Measurements from ENCODE around the gene AGMAT.

Gene AGMAT

GRCh38 chr1:15579683-15580047 lies 5.2 kb downstream of the AGMAT start:
- H3K27ac Mint-ChIP-seq: peak overlapping the region; percentile 61
- no peak overlapping the region for H3K4me3 Mint-ChIP-seq
- peaks cover 25% of the 10 kb centered on the region for H3K4me1 Mint-ChIP-seq
- DNase-seq: no peak
- TF ChIP-seq, protein P1, sequence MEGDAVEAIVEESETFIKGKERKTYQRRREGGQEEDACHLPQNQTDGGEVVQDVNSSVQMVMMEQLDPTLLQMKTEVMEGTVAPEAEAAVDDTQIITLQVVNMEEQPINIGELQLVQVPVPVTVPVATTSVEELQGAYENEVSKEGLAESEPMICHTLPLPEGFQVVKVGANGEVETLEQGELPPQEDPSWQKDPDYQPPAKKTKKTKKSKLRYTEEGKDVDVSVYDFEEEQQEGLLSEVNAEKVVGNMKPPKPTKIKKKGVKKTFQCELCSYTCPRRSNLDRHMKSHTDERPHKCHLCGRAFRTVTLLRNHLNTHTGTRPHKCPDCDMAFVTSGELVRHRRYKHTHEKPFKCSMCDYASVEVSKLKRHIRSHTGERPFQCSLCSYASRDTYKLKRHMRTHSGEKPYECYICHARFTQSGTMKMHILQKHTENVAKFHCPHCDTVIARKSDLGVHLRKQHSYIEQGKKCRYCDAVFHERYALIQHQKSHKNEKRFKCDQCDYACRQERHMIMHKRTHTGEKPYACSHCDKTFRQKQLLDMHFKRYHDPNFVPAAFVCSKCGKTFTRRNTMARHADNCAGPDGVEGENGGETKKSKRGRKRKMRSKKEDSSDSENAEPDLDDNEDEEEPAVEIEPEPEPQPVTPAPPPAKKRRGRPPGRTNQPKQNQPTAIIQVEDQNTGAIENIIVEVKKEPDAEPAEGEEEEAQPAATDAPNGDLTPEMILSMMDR (IDR thresholded peaks at IDR 0.05): no peak
- H3K27me3 Mint-ChIP-seq (ENCODE audit: low read depth, poor library complexity): peaks cover 20% of the 10 kb centered on the region
- peaks cover 6% of the 10 kb centered on the region for H3K36me3 Mint-ChIP-seq (ENCODE audit: low read depth)
- H3K9me3 Mint-ChIP-seq: no peaks in the 10 kb centered on the region

DNA sequence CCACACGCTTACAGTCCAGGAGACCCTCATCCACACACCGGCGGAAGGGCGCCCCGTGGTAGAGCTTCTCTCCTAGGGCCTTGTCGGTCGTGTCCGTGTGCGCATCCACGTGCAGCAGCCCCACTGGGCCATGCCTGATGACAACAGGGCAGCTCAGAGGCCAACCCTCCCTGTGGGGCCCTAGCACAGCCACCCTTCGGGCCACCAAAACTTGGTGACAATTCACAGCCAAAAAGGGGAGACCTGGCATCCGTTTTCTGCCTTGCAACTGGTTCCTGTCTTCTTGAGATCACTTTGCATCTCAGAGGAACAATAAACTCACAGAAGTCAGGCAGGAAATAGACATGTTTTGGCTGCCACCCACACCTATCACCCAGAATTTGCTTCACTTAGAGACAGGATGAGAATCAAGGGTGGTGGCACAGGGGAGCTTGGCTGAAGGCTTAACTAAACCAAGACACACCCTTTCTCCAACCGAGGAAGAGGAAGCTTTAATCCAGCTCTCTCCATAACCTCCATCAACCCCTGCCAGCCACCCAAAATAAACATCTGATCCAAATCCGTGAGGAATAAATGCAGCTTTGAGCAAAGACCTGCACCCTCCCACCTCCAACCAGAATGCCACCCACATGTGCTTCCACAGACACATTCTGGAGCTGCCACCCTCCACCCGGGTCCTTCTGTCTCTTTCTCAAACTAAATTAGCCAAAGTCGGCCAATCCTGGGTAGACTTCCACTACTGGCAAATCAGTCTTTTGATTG lies 5.7 kb downstream of the AGMAT start:
- Mint-ChIP-seq H3K4me3 (no peak overlapping the region), H3K36me3 (ENCODE audit: low read depth) (peaks cover 8% of the 10 kb centered on the region), H3K27ac (peak overlapping the region; percentile 61), H3K9me3 (no peaks in the 10 kb centered on the region), H3K4me1 (peaks cover 25% of the 10 kb centered on the region), H3K27me3 (ENCODE audit: low read depth, poor library complexity) (peaks cover 16% of the 10 kb centered on the region)
- no peak for DNase-seq
- TF ChIP-seq, protein P1 (IDR thresholded peaks at IDR 0.05): no peak

GRCh38 chr1:15577691-15578090 lies 7.2 kb downstream of the AGMAT start:
- Mint-ChIP-seq H3K4me3 (no peak overlapping the region), H3K4me1 (peaks cover 29% of the 10 kb centered on the region), H3K9me3 (no peaks in the 10 kb centered on the region), H3K27me3 (ENCODE audit: low read depth, poor library complexity) (peaks cover 3% of the 10 kb centered on the region), H3K27ac (peak overlapping the region; percentile 51), H3K36me3 (ENCODE audit: low read depth) (peaks cover 8% of the 10 kb centered on the region)
- TF ChIP-seq, protein P1 (IDR thresholded peaks at IDR 0.05): no peak
- DNase-seq: no peak

DNA sequence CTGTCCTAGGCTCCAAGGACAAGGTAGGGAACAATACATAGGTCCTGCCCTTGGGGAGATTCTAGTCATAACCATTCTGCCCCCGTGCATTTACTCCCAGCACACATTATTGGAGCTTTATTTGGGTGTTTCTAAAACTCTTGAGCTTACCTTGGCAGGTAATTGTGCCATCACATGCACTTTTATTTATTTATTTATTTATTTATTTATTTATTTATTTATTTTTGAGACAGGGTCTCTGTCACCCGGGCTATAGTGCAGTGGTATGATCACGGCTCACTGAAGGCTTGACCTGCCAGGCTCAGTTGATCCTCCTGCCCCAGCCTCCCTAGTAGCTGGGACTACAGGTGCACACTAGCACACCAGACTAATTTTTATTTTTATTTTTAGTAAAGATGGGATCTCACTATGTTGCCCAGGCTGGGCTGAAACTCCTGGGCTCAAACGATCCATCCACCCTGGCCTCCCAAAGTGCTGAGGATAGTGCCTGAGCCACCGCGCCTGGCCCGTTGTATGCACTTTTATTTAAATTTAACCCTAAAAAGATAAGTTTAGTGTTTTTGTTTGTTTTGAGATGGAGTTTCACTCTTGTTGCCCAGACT lies 9.2 kb downstream of the AGMAT start:
- DNase-seq: no peak
- TF ChIP-seq, protein P1 (IDR thresholded peaks at IDR 0.05): no peak
- peaks cover 37% of the 10 kb centered on the region for H3K4me1 Mint-ChIP-seq
- H3K4me3 Mint-ChIP-seq: no peak overlapping the region
- no peak overlapping the region for H3K27ac Mint-ChIP-seq
- peaks cover 3% of the 10 kb centered on the region for H3K27me3 Mint-ChIP-seq (ENCODE audit: low read depth, poor library complexity)
- H3K36me3 Mint-ChIP-seq (ENCODE audit: low read depth): peaks cover 14% of the 10 kb centered on the region
- no peaks in the 10 kb centered on the region for H3K9me3 Mint-ChIP-seq

DNA sequence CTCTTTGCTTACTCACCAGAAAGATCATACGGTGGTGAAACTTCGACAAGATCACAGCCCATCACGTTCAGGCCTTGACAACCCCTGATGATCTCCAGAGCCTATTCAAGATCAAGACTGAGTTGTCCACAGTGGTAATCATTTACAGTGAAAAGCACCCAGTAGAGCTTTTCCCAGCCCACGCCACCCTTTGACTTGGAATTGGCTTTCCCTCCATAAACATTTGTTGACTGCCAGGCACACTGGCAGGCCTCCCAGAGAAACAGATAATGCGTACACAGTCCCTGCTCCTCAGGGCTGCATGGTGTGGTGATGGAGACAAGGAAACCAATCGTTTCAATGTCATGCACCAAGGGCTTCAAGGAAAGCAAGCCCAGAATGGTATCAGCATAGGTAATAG lies 10.1 kb downstream of the AGMAT start:
- DNase-seq: no peak
- Mint-ChIP-seq H3K36me3 (ENCODE audit: low read depth) (peaks cover 19% of the 10 kb centered on the region), H3K4me1 (peaks cover 34% of the 10 kb centered on the region), H3K27ac (peak overlapping the region; percentile 69), H3K27me3 (ENCODE audit: low read depth, poor library complexity) (peaks cover 3% of the 10 kb centered on the region), H3K4me3 (no peak overlapping the region), H3K9me3 (no peaks in the 10 kb centered on the region)
- TF ChIP-seq, protein P1 (IDR thresholded peaks at IDR 0.05): no peak

DNA sequence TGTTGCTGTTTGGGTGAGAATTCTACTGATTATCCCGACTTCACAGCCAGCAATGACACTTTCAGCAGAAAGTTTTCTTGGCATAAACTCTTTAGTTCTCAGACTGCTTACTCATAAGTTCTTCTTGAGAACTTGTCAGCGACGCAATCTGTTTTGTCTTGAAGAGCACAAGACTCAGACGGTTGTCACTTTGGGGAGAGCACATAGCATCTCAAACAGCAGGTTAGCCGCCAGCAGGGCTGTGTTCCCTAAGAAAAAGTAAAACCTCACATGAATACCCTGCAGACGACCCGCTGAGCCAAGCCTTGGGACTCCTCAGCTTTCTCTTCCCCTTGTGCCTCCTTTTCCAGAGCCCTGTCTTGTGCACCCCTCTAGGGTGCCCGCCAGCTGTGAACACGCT lies 11.4 kb downstream of the AGMAT start:
- Mint-ChIP-seq H3K4me3 (no peak overlapping the region), H3K36me3 (ENCODE audit: low read depth) (peaks cover 28% of the 10 kb centered on the region), H3K27me3 (ENCODE audit: low read depth, poor library complexity) (peaks cover under 1% of the 10 kb centered on the region), H3K4me1 (peaks cover 21% of the 10 kb centered on the region), H3K27ac (peak overlapping the region; percentile 49), H3K9me3 (no peaks in the 10 kb centered on the region)
- DNase-seq: no peak
- TF ChIP-seq, protein P1 (IDR thresholded peaks at IDR 0.05): no peak
